HepG2 (cell line): Measurements from ENCODE around the gene FBLIM1. TPM values are rescaled to one million over a fixed set of nuclear protein-coding genes. Genes with fewer than 3 reads are reported as not detected.

Experiments used
- BCL6 ChIP-seq: IDR thresholded peaks from 2 replicates; pipeline ENCODE4 v1.6.1; 2016; ENCODE audit warnings: missing genetic modification reagents, missing compliant biosample characterization
- ETV6 ChIP-seq: sonication (generic); formaldehyde crosslinking; conservative IDR thresholded peaks from 2 replicates; pipeline ENCODE4 v1.4.0; 2020; ENCODE audit warnings: missing genetic modification reagents
- HNRNPL ChIP-seq: fragments of 200-400 bp; formaldehyde crosslinking; IDR thresholded peaks from 2 replicates; pipeline ENCODE4 v1.6.1; 2017; ENCODE audit warnings: mild to moderate bottlenecking, low read depth, low read length
- KDM2A ChIP-seq: sonication (generic); formaldehyde crosslinking; IDR thresholded peaks from 2 replicates; pipeline ENCODE4 v1.4.0; 2020; ENCODE audit warnings: low read depth, missing genetic modification reagents, borderline replicate concordance
- KDM5A ChIP-seq: fragments of 200-600 bp; sonication (generic); IDR thresholded peaks from 2 replicates; pipeline ENCODE4 v1.7.0; 2018; ENCODE audit warnings: antibody characterized with exemption, mild to moderate bottlenecking, low read length, borderline replicate concordance
- LCORL ChIP-seq, 2 experiments: fragments of 450-650 bp in 1 of 2; sonication (generic) in 1 of 2; formaldehyde crosslinking in 1 of 2; IDR thresholded peaks; 2 replicates each; pipeline versions ENCODE4 v1.5.0 to v1.6.1; 2017 to 2020; ENCODE audit warnings: antibody characterized with exemption in 1 of 2, missing genetic modification reagents in 1 of 2
- MIER2 ChIP-seq: IDR thresholded peaks from 2 replicates; pipeline ENCODE4 v1.6.1; 2016; ENCODE audit warnings: missing biosample characterization, missing genetic modification reagents
- NFKB2 ChIP-seq: sonication (generic); formaldehyde crosslinking; IDR thresholded peaks from 2 replicates; pipeline ENCODE4 v1.4.0; 2020; ENCODE audit warnings: missing genetic modification reagents, borderline replicate concordance
- NFKBIZ ChIP-seq: IDR thresholded peaks from 2 replicates; pipeline ENCODE4 v1.6.1; 2018; ENCODE audit warnings: missing genetic modification reagents, missing compliant biosample characterization
- NRL ChIP-seq: sonication (generic); formaldehyde crosslinking; IDR thresholded peaks from 2 replicates; pipeline ENCODE4 v1.5.0; 2020; ENCODE audit warnings: missing genetic modification reagents, mild to moderate bottlenecking, moderate library complexity, borderline replicate concordance
- PHF20 ChIP-seq: sonication (generic); formaldehyde crosslinking; IDR thresholded peaks from 2 replicates; pipeline ENCODE4 v1.5.0; 2020; ENCODE audit warnings: mild to moderate bottlenecking, missing genetic modification reagents
- PHF8 ChIP-seq: sonication (generic); formaldehyde crosslinking; IDR thresholded peaks from 2 replicates; pipeline ENCODE4 v1.5.0; 2020; ENCODE audit warnings: missing genetic modification reagents
- REPIN1 ChIP-seq: sonication (generic); formaldehyde crosslinking; IDR thresholded peaks from 2 replicates; pipeline ENCODE4 v1.8.0; 2022; ENCODE audit warnings: missing genetic modification reagents, low read depth, mild to moderate bottlenecking, borderline replicate concordance
- SPEN ChIP-seq: sonication (generic); formaldehyde crosslinking; IDR thresholded peaks from 2 replicates; pipeline ENCODE4 v1.5.1; 2020; ENCODE audit warnings: low read depth, mild to moderate bottlenecking, missing genetic modification reagents
- TEAD3 ChIP-seq: optimal IDR thresholded peaks from 2 replicates; pipeline ENCODE3; 2016; ENCODE audit warnings: borderline replicate concordance
- TGIF2 ChIP-seq: IDR thresholded peaks from 2 replicates; pipeline ENCODE4 v1.6.1; 2016; ENCODE audit warnings: control low read depth, missing compliant biosample characterization
- ZFY ChIP-seq: sonication (generic); formaldehyde crosslinking; IDR thresholded peaks from 2 replicates; pipeline ENCODE4 v1.4.0; 2020; ENCODE audit warnings: missing genetic modification reagents
- ZNF274 ChIP-seq: sonication (generic); formaldehyde crosslinking; IDR thresholded peaks from 2 replicates; pipeline ENCODE4 v1.5.1; 2020; ENCODE audit warnings: mild to moderate bottlenecking, missing genetic modification reagents
- polyA plus RNA-seq, 8 experiments: library from polyadenylated mRNA; depleted of rRNA in 3 of 8; stranded (reverse) in 7 of 8; unstranded in 1 of 8; fragments of >200 nt; fragmentation: Illumina TruSeq in 4 of 8; extraction: Trizol in 4 of 8; gene quantifications; 2 replicates each; pipeline versions ENCODE4 v1.2.1 to v1.2.3, GENCODE V29; 2011 to 2016; ENCODE audit warnings: low read depth in 4 of 8, missing spikeins in 1 of 8, mixed read lengths in 1 of 8; ENCODE audit not compliant: insufficient read depth in 1 of 8
- total RNA-seq, 5 experiments: library from RNA; depleted of rRNA; stranded (reverse); fragments of >200 nt; fragmentation: Illumina TruSeq; extraction: Trizol; gene quantifications; 2 replicates each; pipeline ENCODE4 v1.2.3, GENCODE V29; 2016; ENCODE audit warnings: low read depth in 1 of 5
- TF ChIP-seq, protein P1 (sequence below): sonication (generic); formaldehyde crosslinking; IDR thresholded peaks from 2 replicates; pipeline ENCODE4 v1.4.0; 2020; ENCODE audit warnings: missing genetic modification reagents; ENCODE audit errors: not compliant biosample characterization
- TF ChIP-seq, protein P2 (sequence below): sonication (generic); formaldehyde crosslinking; IDR thresholded peaks from 2 replicates; pipeline ENCODE4 v1.4.0; 2020; ENCODE audit warnings: missing genetic modification reagents
- TF ChIP-seq, protein P3 (sequence below): IDR thresholded peaks from 2 replicates; pipeline ENCODE4 v1.6.1; 2016; ENCODE audit warnings: mild to moderate bottlenecking, missing biosample characterization, missing genetic modification reagents
- TF ChIP-seq, protein P4 (sequence below): sonication (generic); formaldehyde crosslinking; IDR thresholded peaks from 2 replicates; pipeline ENCODE4 v1.9.0; 2022; ENCODE audit warnings: low read depth, missing genetic modification reagents
- TF ChIP-seq, protein P5 (sequence below): sonication (generic); formaldehyde crosslinking; IDR thresholded peaks from 2 replicates; pipeline ENCODE4 v1.4.0; 2020; ENCODE audit warnings: missing genetic modification reagents, mild to moderate bottlenecking, borderline replicate concordance

Gene FBLIM1
- total and polyA plus RNA-seq, 2 of the 13 experiments (the other 11 are each of a cell fraction or from before 2014, with no cell fraction given) = 10.6 to 23.0 TPM

DNA sequence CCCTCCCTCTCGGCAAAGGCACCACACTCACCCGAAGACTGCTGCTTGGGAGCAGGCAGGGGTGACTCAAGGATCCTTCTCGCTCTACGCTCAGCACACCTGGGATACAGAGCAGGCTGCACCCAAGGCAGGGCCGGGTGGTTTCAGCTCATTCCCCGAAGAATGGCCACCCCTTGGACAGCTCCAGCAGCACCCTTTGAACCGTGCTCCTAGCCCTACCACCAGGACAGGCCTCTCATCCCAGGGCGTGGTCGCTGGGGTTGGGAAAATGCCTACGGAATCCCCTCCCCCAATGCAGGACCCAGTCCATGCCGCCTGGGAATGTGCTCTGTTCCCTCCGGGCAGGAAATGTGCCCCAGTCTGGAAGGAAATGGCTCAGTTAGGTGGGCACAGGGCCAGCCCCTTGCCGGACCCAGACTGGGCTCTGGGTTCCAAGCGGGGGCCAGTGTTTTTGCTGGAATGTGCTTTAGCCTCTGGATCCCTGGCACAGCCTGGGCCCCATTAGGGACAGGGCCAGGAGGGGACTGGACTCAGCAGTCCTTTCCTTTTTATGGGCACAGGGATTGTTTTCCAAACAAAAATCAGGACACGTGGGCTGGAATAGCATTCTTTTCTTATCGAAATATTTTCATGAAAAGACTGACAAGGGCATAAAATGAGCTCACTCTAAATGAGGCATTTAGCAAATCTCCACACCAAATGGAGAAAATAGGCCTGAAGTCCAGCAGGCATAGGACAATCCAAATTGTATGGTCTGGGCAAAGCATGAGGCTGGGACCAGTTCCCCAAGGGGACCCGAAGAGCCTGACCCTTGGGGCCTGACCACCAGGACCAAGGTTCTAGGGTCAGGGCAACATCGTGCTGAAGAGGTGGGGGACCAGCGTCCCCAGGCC, 8.9 kb upstream of the FBLIM1 start (continued):
- TF ChIP-seq NFKBIZ (CRISPR knock-in tag) (no peak), NFKB2 (CRISPR knock-in tag) (no peak), ETV6 (CRISPR knock-in tag) (no peak), KDM5A (no peak), ZNF274 (no peak), REPIN1 (CRISPR knock-in tag) (0 out of 2 replicates have a peak, but pooled peaks have one; percentile 18), PHF8 (CRISPR knock-in tag) (peak; percentile 43; the same call in 1 of the 2 replicates), BCL6 (CRISPR knock-in tag) (peak; percentile 15; the same call in 1 of the 2 replicates), KDM2A (CRISPR knock-in tag) (peak; percentile 22; the same call in 1 of the 2 replicates), MIER2 (peak; percentile 45; the same call in 1 of the 2 replicates), HNRNPL (peak; percentile 81), LCORL (IDR thresholded peaks at IDR 0.05) (no peak), LCORL (CRISPR knock-in tag; IDR thresholded peaks at IDR 0.05) (peak; percentile 59; the same call in 1 of the 2 replicates), PHF20 (CRISPR knock-in tag) (no peak), TGIF2 (no peak), TEAD3 (CRISPR knock-in tag) (peak; percentile 68), NRL (CRISPR knock-in tag) (0 out of 2 replicates have a peak, but pooled peaks have one; percentile 24), SPEN (CRISPR knock-in tag) (peak; percentile 49; the same call in 1 of the 2 replicates), ZFY (peak; percentile 56)
- TF ChIP-seq, protein P1, sequence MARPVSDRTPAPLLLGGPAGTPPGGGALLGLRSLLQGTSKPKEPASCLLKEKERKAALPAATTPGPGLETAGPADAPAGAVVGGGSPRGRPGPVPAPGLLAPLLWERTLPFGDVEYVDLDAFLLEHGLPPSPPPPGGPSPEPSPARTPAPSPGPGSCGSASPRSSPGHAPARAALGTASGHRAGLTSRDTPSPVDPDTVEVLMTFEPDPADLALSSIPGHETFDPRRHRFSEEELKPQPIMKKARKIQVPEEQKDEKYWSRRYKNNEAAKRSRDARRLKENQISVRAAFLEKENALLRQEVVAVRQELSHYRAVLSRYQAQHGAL (CRISPR knock-in tag) = no peak
- TF ChIP-seq, protein P2, sequence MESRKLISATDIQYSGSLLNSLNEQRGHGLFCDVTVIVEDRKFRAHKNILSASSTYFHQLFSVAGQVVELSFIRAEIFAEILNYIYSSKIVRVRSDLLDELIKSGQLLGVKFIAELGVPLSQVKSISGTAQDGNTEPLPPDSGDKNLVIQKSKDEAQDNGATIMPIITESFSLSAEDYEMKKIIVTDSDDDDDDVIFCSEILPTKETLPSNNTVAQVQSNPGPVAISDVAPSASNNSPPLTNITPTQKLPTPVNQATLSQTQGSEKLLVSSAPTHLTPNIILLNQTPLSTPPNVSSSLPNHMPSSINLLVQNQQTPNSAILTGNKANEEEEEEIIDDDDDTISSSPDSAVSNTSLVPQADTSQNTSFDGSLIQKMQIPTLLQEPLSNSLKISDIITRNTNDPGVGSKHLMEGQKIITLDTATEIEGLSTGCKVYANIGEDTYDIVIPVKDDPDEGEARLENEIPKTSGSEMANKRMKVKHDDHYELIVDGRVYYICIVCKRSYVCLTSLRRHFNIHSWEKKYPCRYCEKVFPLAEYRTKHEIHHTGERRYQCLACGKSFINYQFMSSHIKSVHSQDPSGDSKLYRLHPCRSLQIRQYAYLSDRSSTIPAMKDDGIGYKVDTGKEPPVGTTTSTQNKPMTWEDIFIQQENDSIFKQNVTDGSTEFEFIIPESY (CRISPR knock-in tag) = 0 out of 2 replicates have a peak, but pooled peaks have one; percentile 9
- TF ChIP-seq, protein P3, sequence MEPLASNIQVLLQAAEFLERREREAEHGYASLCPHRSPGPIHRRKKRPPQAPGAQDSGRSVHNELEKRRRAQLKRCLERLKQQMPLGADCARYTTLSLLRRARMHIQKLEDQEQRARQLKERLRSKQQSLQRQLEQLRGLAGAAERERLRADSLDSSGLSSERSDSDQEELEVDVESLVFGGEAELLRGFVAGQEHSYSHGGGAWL (CRISPR knock-in tag) = no peak
- TF ChIP-seq, protein P4, sequence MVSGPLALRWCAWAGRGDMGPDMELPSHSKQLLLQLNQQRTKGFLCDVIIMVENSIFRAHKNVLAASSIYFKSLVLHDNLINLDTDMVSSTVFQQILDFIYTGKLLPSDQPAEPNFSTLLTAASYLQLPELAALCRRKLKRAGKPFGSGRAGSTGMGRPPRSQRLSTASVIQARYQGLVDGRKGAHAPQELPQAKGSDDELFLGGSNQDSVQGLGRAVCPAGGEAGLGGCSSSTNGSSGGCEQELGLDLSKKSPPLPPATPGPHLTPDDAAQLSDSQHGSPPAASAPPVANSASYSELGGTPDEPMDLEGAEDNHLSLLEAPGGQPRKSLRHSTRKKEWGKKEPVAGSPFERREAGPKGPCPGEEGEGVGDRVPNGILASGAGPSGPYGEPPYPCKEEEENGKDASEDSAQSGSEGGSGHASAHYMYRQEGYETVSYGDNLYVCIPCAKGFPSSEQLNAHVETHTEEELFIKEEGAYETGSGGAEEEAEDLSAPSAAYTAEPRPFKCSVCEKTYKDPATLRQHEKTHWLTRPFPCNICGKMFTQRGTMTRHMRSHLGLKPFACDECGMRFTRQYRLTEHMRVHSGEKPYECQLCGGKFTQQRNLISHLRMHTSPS (CRISPR knock-in tag) = peak; percentile 62
- TF ChIP-seq, protein P5, sequence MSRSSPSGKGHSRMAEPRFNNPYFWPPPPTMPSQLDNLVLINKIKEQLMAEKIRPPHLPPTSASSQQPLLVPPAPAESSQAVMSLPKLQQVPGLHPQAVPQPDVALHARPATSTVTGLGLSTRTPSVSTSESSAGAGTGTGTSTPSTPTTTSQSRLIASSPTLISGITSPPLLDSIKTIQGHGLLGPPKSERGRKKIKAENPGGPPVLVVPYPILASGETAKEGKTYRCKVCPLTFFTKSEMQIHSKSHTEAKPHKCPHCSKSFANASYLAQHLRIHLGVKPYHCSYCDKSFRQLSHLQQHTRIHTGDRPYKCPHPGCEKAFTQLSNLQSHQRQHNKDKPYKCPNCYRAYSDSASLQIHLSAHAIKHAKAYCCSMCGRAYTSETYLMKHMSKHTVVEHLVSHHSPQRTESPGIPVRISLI (CRISPR knock-in tag) = no peak
